ENCODE results near the gene ADPRM.

The ADPRM gene, protein sequence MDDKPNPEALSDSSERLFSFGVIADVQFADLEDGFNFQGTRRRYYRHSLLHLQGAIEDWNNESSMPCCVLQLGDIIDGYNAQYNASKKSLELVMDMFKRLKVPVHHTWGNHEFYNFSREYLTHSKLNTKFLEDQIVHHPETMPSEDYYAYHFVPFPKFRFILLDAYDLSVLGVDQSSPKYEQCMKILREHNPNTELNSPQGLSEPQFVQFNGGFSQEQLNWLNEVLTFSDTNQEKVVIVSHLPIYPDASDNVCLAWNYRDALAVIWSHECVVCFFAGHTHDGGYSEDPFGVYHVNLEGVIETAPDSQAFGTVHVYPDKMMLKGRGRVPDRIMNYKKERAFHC

DNA sequence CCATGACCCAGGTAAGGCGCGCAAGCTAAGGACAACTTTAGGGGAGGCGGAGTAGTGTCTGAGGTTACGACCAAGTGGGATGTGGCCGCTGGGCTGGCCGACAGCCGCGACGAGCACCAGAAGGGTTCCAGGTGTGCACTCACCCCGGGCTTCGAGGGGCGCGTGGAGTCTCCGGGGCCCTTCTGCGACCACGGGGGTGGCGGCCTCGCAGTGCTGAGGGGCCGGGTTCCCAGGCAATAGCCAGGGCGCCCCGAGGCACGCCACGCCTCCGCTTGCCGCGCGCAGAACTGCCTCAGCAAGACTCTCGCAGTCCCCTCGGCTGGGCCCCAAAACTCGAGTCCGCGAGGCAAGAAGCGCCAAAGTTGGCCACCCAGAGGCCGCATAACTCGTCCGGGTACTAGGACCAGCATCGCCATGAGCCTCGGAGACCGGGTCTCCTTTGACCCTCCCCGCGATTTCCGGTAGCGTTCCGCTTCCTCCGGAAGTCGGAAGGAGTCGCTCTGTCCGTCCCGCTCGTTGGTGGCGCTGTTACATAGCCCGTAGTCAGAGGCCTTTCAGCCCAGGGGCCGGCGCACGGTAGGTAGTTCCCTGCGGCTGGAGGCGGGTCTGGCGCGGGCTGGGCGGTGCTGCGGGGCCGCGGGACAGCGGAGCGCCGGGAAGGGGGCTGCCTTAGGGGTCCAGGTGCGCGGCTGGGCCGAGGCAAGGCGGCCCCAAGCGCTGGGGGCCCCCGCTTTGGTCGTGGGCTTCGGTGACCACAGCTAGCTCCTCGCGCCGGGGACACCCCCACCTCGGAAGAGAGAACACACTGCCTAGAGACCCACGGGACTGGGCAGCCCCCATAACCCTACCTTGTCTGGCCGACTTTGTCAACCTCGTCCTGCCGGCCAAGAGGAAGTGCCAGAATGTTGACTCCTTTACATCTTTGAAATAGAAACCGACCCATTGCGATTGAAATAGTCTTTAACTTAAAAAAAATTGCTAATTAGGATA lies at the start of gene ADPRM, which contains the start of gene SCO1:
Gene ADPRM (plus strand): TSS at position 503 of the 990 bp plus-strand sequence. CDS start 7,333 bp downstream, outside the sequence.
Gene SCO1 (minus strand): TSS at position 442 of the 990 bp plus-strand sequence. CDS start 26 bp downstream, at position 416.
- TF ChIP-seq, protein P1, sequence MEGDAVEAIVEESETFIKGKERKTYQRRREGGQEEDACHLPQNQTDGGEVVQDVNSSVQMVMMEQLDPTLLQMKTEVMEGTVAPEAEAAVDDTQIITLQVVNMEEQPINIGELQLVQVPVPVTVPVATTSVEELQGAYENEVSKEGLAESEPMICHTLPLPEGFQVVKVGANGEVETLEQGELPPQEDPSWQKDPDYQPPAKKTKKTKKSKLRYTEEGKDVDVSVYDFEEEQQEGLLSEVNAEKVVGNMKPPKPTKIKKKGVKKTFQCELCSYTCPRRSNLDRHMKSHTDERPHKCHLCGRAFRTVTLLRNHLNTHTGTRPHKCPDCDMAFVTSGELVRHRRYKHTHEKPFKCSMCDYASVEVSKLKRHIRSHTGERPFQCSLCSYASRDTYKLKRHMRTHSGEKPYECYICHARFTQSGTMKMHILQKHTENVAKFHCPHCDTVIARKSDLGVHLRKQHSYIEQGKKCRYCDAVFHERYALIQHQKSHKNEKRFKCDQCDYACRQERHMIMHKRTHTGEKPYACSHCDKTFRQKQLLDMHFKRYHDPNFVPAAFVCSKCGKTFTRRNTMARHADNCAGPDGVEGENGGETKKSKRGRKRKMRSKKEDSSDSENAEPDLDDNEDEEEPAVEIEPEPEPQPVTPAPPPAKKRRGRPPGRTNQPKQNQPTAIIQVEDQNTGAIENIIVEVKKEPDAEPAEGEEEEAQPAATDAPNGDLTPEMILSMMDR (conservative IDR thresholded peaks at IDR 0.05) = peak; percentile 29
- H3K27ac ChIP-seq = peak within 1 kb of the TSS; percentile 85

DNA sequence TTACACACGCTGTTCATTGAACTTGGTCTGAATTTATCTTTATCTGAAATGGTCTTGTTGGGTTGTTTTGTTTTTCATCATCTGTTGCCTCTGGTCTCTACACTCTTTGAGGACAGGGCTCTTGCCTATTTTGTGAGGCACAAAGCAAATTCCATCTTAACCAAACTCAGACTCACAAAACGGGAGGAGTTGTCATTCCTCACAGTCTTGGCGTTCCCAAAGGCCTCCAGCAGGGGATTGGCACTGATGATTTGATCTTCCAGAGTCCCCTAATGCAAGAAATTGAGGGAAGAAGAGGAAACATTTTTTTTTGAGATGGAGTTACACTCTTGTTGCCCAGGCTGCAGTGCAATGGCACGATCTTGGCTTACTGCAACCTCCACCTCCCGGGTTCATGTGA lies 49.0 kb upstream of the ADPRM start:
- TF ChIP-seq, protein P1 (conservative IDR thresholded peaks at IDR 0.05) = no peak

DNA sequence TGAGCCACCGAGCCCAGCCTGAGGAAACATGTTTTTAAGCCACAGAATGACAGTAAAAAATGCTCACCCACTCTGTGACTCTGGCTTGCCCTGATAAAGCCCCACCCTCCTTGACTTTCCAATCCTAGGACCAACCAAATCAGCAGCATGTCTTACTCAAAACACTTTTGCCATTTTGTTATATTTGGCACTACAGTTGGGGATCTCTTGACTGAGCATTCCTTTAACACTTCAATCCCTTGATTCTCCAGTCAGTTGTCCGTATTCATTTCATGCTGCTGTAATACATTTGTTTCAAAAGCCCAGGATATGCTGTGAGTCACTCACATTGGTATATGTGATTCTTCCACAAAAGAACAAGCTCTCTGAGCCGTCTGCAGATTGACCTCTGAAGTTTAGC lies 48.4 kb upstream of the ADPRM start:
- no peak overlapping the region for H3K27ac ChIP-seq
- TF ChIP-seq, protein P1 (conservative IDR thresholded peaks at IDR 0.05) = no peak

More for the DNA sequence above, 49.0 kb upstream of the ADPRM start:
- no peak overlapping the region for H3K27ac ChIP-seq

DNA sequence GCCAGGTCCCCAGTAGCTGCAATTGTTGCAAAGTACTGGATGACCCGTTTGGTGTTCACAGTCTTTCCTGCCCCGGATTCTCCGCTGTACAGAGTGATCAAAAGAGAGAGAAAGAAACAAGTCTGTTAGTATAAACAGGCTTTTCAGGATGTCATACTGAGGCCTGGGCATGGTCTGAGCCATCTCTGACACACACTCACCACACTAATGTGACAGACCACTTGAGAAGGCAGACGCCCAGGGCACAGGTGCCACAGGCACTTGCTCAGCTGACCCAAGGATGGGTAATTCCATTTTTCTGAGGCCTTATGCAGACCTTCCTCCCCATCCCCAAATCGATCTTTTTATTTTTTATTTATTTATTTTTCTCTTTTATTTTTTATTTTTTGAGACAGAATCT lies 47.8 kb upstream of the ADPRM start:
- no peak overlapping the region for H3K27ac ChIP-seq
- TF ChIP-seq, protein P1 (conservative IDR thresholded peaks at IDR 0.05) = no peak

DNA sequence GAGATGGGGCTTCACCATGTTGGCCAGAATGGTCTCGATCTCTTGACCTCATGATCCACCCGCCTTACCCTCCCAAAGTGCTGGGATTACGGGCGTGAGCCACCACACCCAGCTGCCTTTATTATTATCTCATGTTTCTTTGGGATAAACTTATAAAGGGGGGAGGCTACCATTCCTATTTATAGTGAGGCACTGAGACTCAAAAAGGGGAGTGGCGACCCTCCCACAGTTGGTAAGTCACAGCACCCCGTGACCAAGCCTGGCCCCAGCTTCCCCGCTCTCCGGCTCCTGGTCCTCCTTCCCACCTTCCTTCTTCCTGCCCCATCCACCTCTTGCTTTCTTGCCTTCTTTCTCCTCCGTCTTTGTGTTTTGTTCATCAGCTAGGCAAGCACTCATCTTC lies 45.5 kb upstream of the ADPRM start:
- H3K27ac ChIP-seq = no peak overlapping the region
- TF ChIP-seq, protein P1 (conservative IDR thresholded peaks at IDR 0.05) = no peak

DNA sequence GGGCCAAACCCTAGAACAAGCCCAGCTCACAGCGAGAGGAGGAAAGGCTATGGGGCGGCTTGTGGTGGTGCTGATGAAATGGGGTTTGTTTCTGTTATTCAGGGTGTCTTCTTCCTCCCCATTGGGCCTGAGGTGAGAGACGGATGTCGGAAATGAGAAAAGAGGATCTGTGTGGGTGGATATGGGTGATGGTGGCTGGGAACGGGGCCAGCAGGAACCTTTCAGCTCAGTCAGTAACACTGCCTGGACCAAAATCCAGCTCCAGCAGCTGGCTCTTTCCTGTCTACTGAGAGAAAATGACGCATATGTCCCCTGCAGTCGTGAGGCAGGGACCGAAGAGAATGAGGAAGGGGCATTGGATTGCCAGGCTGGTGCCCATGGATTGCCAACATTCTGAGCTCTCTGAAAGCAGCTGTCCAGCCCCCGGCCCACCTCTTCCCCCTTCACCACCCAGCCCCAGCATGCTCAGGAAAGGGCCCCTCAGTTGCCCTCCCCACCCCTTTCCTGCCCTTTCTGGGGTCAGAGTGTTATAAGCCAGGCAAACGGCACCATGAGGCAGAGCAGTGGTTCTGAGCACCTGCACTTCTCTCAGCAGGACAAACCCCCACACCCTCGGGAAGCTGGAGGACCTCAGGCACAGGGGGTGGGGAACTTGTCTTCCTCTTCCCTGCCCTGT lies 44.3 kb upstream of the ADPRM start:
- H3K27ac ChIP-seq = no peak overlapping the region
- TF ChIP-seq, protein P1 (conservative IDR thresholded peaks at IDR 0.05) = no peak

Data from VCaP (cell line).